GM19328 (cell line): ENCODE results near the gene UMPS.

ENCODE experiments used
- ATAC-seq: cut with Tn5 transposase; IDR thresholded peaks from one replicate; pipeline ENCODE4 v1.9.1; 2021; ENCODE audit warnings: mild to moderate bottlenecking, moderate library complexity; ENCODE audit not compliant: unreplicated experiment

The UMPS gene

GRCh38 chr3:124763206-124763605 lies 33.0 kb downstream of the UMPS start:
- ATAC-seq: no peak

- ATAC-seq: no peak
Observed at GRCh38 chr3:124763644-124764358, 33.5 kb downstream of the UMPS start.

GRCh38 chr3:124764746-124765145 lies 34.5 kb downstream of the UMPS start:
- no peak for ATAC-seq

GRCh38 chr3:124765197-124765840 lies 35.1 kb downstream of the UMPS start:
- no peak for ATAC-seq

- ATAC-seq: no peak
Observed at GRCh38 chr3:124766113-124767095, 36.2 kb downstream of the UMPS start.

GRCh38 chr3:124767264-124767663 lies 37.0 kb downstream of the UMPS start:
- ATAC-seq: no peak

GRCh38 chr3:124767691-124768090 lies 37.4 kb downstream of the UMPS start:
- ATAC-seq: no peak

- ATAC-seq: no peak
Observed at GRCh38 chr3:124768812-124769211, 38.6 kb downstream of the UMPS start.

- ATAC-seq: no peak
Observed at GRCh38 chr3:124769462-124769861, 39.2 kb downstream of the UMPS start.

- ATAC-seq: no peak
Observed at GRCh38 chr3:124770336-124771082, 40.3 kb downstream of the UMPS start.

GRCh38 chr3:124771083-124771445 lies 40.8 kb downstream of the UMPS start:
- no peak for ATAC-seq

- ATAC-seq: no peak
Observed at GRCh38 chr3:124772081-124772831, 42.0 kb downstream of the UMPS start.

GRCh38 chr3:124773351-124774326 lies 43.4 kb downstream of the UMPS start:
- no peak for ATAC-seq

- ATAC-seq: no peak
Observed at GRCh38 chr3:124774327-124774718, 44.1 kb downstream of the UMPS start.

GRCh38 chr3:124774841-124775402 lies 44.7 kb downstream of the UMPS start:
- no peak for ATAC-seq

- no peak for ATAC-seq
Observed at GRCh38 chr3:124775877-124776276, 45.6 kb downstream of the UMPS start.

GRCh38 chr3:124776856-124777255 lies 46.6 kb downstream of the UMPS start:
- no peak for ATAC-seq

GRCh38 chr3:124777762-124778470 lies 47.7 kb downstream of the UMPS start:
- no peak for ATAC-seq
